HepG2 (cell line): Measurements from ENCODE around the gene DCAF7. TPM values are rescaled to one million over a fixed set of nuclear protein-coding genes. Genes with fewer than 3 reads are reported as not detected.

Experiments used
- ATAC-seq: fragments of 200-7000 bp; cut with Tn5 transposase; 3 replicates; pipeline ENCODE4 v1.9.1; 2020; ENCODE audit warnings: mild to moderate bottlenecking, moderate library complexity
- BruUV-seq: library from RNA; stranded (reverse); fragments of 400-500 nt; replicated peaks from 2 replicates; lab custom pipeline; 2021; lab: Mats Ljungman, UMichigan
- CTCF ChIA-PET: fragments of 300-600 bp; formaldehyde crosslinking; extraction: SDS; loops from one replicate; lab custom pipeline; 2021; ENCODE audit warnings: low total read pairs, inconsistent platforms, low intra/inter-chr PET ratio; lab: Yijun Ruan, JAX
- POLR2A ChIA-PET: fragments of 350-600 bp; sonication (Branson Sonifier 250); formaldehyde crosslinking; loops from one replicate; lab custom pipeline; 2020; ENCODE audit warnings: antibody characterized with exemption, inconsistent platforms; lab: Yijun Ruan, JAX
- DNase-seq: peaks from one replicate; pipeline ENCODE4 v3.0.0-alpha.2; 2015; ENCODE audit warnings: low spot score
- FAIRE-seq: peaks from 3 replicates; lab custom pipeline; 2011; peaks lifted over from hg19 to GRCh38; lab: Jason Lieb, UNC
- H2AFZ ChIP-seq: one replicate; pipeline ENCODE4 v1.6.1; 2011; ENCODE audit warnings: low read length, inconsistent platforms
- H3K27ac ChIP-seq: fragments of 300-600 bp; 3 replicates; pipeline ENCODE4 v1.8.0; 2011; ENCODE audit warnings: mixed run types, mild to moderate bottlenecking, mixed read lengths, low read length, inconsistent platforms; ENCODE audit not compliant: insufficient read depth; ENCODE audit errors: extremely low read length
- H3K27me3 ChIP-seq, 2 experiments: fragments of 200-600 bp in 1 of 2; 2 replicates in 1 of 2; 3 replicates in 1 of 2; pipeline versions ENCODE4 v1.6.0 to v1.8.0; 2011; ENCODE audit warnings: low read length in 2 of 2, mild to moderate bottlenecking in 2 of 2, moderate library complexity in 2 of 2, inconsistent platforms in 1 of 2; ENCODE audit not compliant: insufficient read depth in 2 of 2, control insufficient read depth in 1 of 2
- H3K36me3 ChIP-seq, 2 experiments: fragments of 200-600 bp in 1 of 2; replicated peaks in 1 of 2; 2 replicates in 1 of 2; 3 replicates in 1 of 2; pipeline versions ENCODE4 v1.5.1 to v1.8.0; 2011; ENCODE audit warnings: low read length in 2 of 2, inconsistent platforms in 1 of 2; ENCODE audit not compliant: insufficient read depth in 2 of 2, control insufficient read depth in 1 of 2
- H3K4me1 ChIP-seq: 2 replicates; pipeline ENCODE4 v1.5.1; 2012; ENCODE audit warnings: low read length, inconsistent platforms; ENCODE audit not compliant: insufficient read depth
- H3K4me2 ChIP-seq: 2 replicates; pipeline ENCODE4 v1.6.0; 2011; ENCODE audit warnings: low read depth, low read length, inconsistent platforms
- H3K4me3 ChIP-seq, 3 experiments: fragments of 200-600 bp in 1 of 3; sonication (generic), shearing (Covaris generic) in 1 of 3; replicated peaks in 1 of 3; 2 replicates each; pipeline ENCODE4 v1.5.1; 2011 to 2016; ENCODE audit warnings: low read length in 3 of 3, inconsistent platforms in 2 of 3, low read depth in 2 of 3, mild to moderate bottlenecking in 2 of 3, control low read depth in 1 of 3, mixed read lengths in 1 of 3; ENCODE audit not compliant: insufficient read depth in 1 of 3
- H3K79me2 ChIP-seq: one replicate; pipeline ENCODE4 v1.6.1; 2011; ENCODE audit warnings: low read length, inconsistent platforms; ENCODE audit not compliant: insufficient read depth
- H3K9ac ChIP-seq: 2 replicates; pipeline ENCODE4 v1.6.0; 2011; ENCODE audit warnings: mild to moderate bottlenecking, low read depth, low read length, inconsistent platforms; ENCODE audit not compliant: insufficient read depth
- H3K9me3 ChIP-seq: 2 replicates; pipeline ENCODE4 v1.5.1; 2012; ENCODE audit warnings: mild to moderate bottlenecking, low read length
- H4K20me1 ChIP-seq: 2 replicates; pipeline ENCODE4 v1.6.0; 2011; ENCODE audit warnings: inconsistent platforms, mild to moderate bottlenecking, low read length, moderate library complexity; ENCODE audit not compliant: insufficient read depth
- CC2D1A ChIP-seq: sonication (generic); formaldehyde crosslinking; IDR thresholded peaks from 2 replicates; pipeline ENCODE4 v1.8.1; 2023; ENCODE audit warnings: mild to moderate bottlenecking, missing genetic modification reagents
- FOXJ3 ChIP-seq: sonication (generic); formaldehyde crosslinking; IDR thresholded peaks from 2 replicates; pipeline ENCODE4 v1.4.0; 2020; ENCODE audit warnings: missing genetic modification reagents, mild to moderate bottlenecking, borderline replicate concordance
- JUNB ChIP-seq: sonication (generic); formaldehyde crosslinking; IDR thresholded peaks from 2 replicates; pipeline ENCODE4 v1.8.0; 2022; ENCODE audit warnings: missing genetic modification reagents, mild to moderate bottlenecking, borderline replicate concordance
- KDM2A ChIP-seq: sonication (generic); formaldehyde crosslinking; IDR thresholded peaks from 2 replicates; pipeline ENCODE4 v1.4.0; 2020; ENCODE audit warnings: low read depth, missing genetic modification reagents, borderline replicate concordance
- KDM6A ChIP-seq: IDR thresholded peaks from 2 replicates; pipeline ENCODE4 v1.6.1; 2016; ENCODE audit warnings: low read depth
- KLF15 ChIP-seq: sonication (generic); formaldehyde crosslinking; IDR thresholded peaks from 2 replicates; pipeline ENCODE4 v1.8.1; 2023; ENCODE audit warnings: borderline replicate concordance, mild to moderate bottlenecking, inconsistent platforms, missing genetic modification reagents, mixed read lengths
- POLR2A ChIP-seq, 2 experiments: IDR thresholded peaks; 2 replicates each; pipeline ENCODE4 v1.6.1; 2011; ENCODE audit warnings: low read depth in 2 of 2, low read length in 2 of 2, mild to moderate bottlenecking in 1 of 2, moderate library complexity in 1 of 2; ENCODE audit not compliant: insufficient read depth in 1 of 2
- ZNF160 ChIP-seq: sonication (generic); formaldehyde crosslinking; IDR thresholded peaks from 2 replicates; pipeline ENCODE4 v1.8.0; 2022; ENCODE audit warnings: mild to moderate bottlenecking, inconsistent platforms, missing genetic modification reagents
- ZNF3 ChIP-seq: IDR thresholded peaks from 2 replicates; pipeline ENCODE4 v1.7.0; 2017; ENCODE audit warnings: inconsistent platforms
- ZNF337 ChIP-seq: sonication (generic); formaldehyde crosslinking; IDR thresholded peaks from 2 replicates; pipeline ENCODE4 v1.5.1; 2020; ENCODE audit warnings: missing genetic modification reagents, low read depth, mild to moderate bottlenecking, borderline replicate concordance
- ZNF710 ChIP-seq: sonication (generic); formaldehyde crosslinking; IDR thresholded peaks from 2 replicates; pipeline ENCODE4 v1.5.0; 2020; ENCODE audit warnings: mild to moderate bottlenecking, missing genetic modification reagents, borderline replicate concordance
- WGBS: methylation state at CpG from one replicate; pipeline ENCODE4 v1.1.6; 2017; ENCODE audit warnings: low lambda C conversion rate; 5-methylcytosine and 5-hydroxymethylcytosine counted together
- in situ Hi-C: cut with HindIII; loops from 2 replicates; pipeline ENCODE4 v1.10.0; 2017; ENCODE audit warnings: low pct_unique_long_range_greater_than_20kb; ENCODE audit not compliant: extremely low pct_ligation_motif_present
- intact Hi-C: fragments of 100-400 bp; cut with micrococcal nuclease; formaldehyde crosslinking; loops from one replicate; pipeline ENCODE4 v1.10.0; 2022; ENCODE audit not compliant: unreplicated experiment
- polyA plus RNA-seq, 8 experiments: library from polyadenylated mRNA; depleted of rRNA in 3 of 8; stranded (reverse) in 7 of 8; unstranded in 1 of 8; fragments of >200 nt; fragmentation: Illumina TruSeq in 4 of 8; extraction: Trizol in 4 of 8; gene quantifications; 2 replicates each; pipeline versions ENCODE4 v1.2.1 to v1.2.3, GENCODE V29; 2011 to 2016; ENCODE audit warnings: low read depth in 4 of 8, missing spikeins in 1 of 8, mixed read lengths in 1 of 8; ENCODE audit not compliant: insufficient read depth in 1 of 8
- total RNA-seq, 5 experiments: library from RNA; depleted of rRNA; stranded (reverse); fragments of >200 nt; fragmentation: Illumina TruSeq; extraction: Trizol; gene quantifications; 2 replicates each; pipeline ENCODE4 v1.2.3, GENCODE V29; 2016; ENCODE audit warnings: low read depth in 1 of 5
- TF ChIP-seq, protein P1 (sequence below): sonication (generic); formaldehyde crosslinking; IDR thresholded peaks from one replicate; pipeline ENCODE4 v1.5.1; 2020; ENCODE audit warnings: mild to moderate bottlenecking, missing genetic modification reagents; ENCODE audit errors: not compliant biosample characterization
- TF ChIP-seq, protein P2 (sequence below): sonication (generic); formaldehyde crosslinking; IDR thresholded peaks from 2 replicates; pipeline ENCODE4 v1.5.0; 2020; ENCODE audit warnings: missing genetic modification reagents, mild to moderate bottlenecking, borderline replicate concordance

The DCAF7 gene
- total and polyA plus RNA-seq, 2 of the 13 experiments (the other 11 are each of a cell fraction or from before 2014, with no cell fraction given), result 55.2 to 73.4 TPM

DNA sequence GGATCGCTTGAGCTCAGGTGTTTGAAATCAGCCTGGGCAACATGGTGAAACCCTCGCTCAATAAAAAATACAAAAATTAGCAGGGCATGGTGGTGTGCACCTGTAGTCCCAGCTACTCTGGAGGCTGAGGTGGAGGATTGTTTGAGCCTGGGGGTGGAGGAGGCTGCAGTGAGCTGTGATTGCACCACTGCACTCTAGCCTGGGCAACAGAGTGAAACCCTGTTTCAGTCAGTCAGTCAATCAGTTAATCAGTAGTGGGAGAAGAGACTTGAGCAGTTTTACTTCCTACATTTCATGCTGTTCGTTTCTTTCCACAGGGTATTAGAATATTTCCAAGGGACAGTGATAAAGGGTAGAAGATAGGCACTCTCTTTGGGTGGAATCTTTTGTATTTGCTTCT, 80.8 kb downstream of the DCAF7 start:
- H3K4me1 ChIP-seq, result peaks cover 12% of the 10 kb centered on the region
- ChIA-PET CTCF (no interaction called here), POLR2A (interaction anchor here (1.0 to 1.3 kb wide), 2 partner anchors 9 to 14 kb away, joined by 3 read pairs; partner anchors contain the start of gene MAP3K3)
- in situ Hi-C loops (no loop called here), intact Hi-C loops (no loop called here)
- no peak overlapping the region for H3K27ac ChIP-seq
- H3K79me2 ChIP-seq, result peaks cover 11% of the 10 kb centered on the region
- FAIRE-seq, result no peak
- no peak overlapping the region for H3K4me2 ChIP-seq
- BruUV-seq, result no TSS peak
- no peak for ATAC-seq
- peaks cover 3 to 33% of the 10 kb centered on the region in 2 experiments for H3K36me3 ChIP-seq
- no peak overlapping the region for H2AFZ ChIP-seq
- no peaks in the 10 kb centered on the region for H3K27me3 ChIP-seq
- H3K4me3 ChIP-seq, result no peak overlapping the region
- DNase-seq, result no peak
- H3K9ac ChIP-seq, result no peak overlapping the region
- H3K9me3 ChIP-seq, result no peaks in the 10 kb centered on the region
- WGBS, result 91% methylated on average over 3 of the region's 3 CpGs
- no peaks in the 10 kb centered on the region for H4K20me1 ChIP-seq
- TF ChIP-seq ZNF160 (CRISPR knock-in tag) (no peak), ZNF710 (CRISPR knock-in tag) (no peak), KDM2A (CRISPR knock-in tag) (no peak), JUNB (CRISPR knock-in tag) (peak; percentile 24; the same call in 1 of the 2 replicates), ZNF3 (CRISPR knock-in tag) (peak; percentile 85), CC2D1A (CRISPR knock-in tag) (no peak), FOXJ3 (CRISPR knock-in tag) (no peak), ZNF337 (CRISPR knock-in tag) (no peak), KDM6A (CRISPR knock-in tag) (no peak), POLR2A (IDR thresholded peaks at IDR 0.05; ENCODE audit: insufficient read depth in 1 of 2, low read depth in 2 of 2, low read length in 2 of 2) (no peak), KLF15 (CRISPR knock-in tag) (no peak)
- TF ChIP-seq, protein P1, sequence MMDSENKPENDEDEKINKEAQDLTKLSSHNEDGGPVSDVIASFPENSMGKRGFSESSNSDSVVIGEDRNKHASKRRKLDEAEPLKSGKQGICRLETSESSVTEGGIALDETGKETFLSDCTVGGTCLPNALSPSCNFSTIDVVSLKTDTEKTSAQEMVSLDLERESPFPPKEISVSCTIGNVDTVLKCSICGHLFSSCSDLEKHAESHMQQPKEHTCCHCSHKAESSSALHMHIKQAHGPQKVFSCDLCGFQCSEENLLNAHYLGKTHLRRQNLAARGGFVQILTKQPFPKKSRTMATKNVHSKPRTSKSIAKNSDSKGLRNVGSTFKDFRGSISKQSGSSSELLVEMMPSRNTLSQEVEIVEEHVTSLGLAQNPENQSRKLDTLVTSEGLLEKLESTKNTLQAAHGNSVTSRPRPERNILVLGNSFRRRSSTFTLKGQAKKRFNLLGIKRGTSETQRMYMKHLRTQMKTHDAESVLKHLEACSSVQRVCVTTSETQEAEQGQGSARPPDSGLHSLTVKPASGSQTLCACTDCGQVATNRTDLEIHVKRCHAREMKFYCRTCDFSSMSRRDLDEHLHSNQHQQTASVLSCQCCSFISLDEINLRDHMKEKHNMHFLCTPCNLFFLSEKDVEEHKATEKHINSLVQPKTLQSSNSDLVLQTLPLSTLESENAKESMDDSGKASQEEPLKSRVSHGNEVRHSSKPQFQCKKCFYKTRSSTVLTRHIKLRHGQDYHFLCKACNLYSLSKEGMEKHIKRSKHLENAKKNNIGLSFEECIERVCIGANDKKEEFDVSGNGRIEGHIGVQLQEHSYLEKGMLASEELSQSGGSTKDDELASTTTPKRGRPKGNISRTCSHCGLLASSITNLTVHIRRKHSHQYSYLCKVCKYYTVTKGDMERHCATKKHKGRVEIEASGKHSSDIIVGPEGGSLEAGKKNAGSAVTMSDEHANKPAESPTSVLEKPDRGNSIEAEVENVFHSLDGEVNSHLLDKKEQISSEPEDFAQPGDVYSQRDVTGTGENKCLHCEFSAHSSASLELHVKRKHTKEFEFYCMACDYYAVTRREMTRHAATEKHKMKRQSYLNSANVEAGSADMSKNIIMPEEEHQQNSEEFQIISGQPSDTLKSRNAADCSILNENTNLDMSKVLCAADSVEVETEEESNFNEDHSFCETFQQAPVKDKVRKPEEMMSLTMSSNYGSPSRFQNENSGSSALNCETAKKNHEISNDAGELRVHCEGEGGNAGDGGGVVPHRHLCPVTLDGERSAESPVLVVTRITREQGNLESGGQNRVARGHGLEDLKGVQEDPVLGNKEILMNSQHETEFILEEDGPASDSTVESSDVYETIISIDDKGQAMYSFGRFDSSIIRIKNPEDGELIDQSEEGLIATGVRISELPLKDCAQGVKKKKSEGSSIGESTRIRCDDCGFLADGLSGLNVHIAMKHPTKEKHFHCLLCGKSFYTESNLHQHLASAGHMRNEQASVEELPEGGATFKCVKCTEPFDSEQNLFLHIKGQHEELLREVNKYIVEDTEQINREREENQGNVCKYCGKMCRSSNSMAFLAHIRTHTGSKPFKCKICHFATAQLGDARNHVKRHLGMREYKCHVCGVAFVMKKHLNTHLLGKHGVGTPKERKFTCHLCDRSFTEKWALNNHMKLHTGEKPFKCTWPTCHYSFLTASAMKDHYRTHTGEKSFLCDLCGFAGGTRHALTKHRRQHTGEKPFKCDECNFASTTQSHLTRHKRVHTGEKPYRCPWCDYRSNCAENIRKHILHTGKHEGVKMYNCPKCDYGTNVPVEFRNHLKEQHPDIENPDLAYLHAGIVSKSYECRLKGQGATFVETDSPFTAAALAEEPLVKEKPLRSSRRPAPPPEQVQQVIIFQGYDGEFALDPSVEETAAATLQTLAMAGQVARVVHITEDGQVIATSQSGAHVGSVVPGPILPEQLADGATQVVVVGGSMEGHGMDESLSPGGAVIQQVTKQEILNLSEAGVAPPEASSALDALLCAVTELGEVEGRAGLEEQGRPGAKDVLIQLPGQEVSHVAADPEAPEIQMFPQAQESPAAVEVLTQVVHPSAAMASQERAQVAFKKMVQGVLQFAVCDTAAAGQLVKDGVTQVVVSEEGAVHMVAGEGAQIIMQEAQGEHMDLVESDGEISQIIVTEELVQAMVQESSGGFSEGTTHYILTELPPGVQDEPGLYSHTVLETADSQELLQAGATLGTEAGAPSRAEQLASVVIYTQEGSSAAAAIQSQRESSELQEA (CRISPR knock-in tag), result no peak
- TF ChIP-seq, protein P2, sequence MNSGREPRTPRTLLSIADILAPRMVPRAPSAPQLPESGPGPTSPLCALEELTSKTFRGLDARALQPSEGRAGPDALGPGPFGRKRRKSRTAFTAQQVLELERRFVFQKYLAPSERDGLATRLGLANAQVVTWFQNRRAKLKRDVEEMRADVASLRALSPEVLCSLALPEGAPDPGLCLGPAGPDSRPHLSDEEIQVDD, result no peak
